ENCODE data around the gene ZNF189.

ZNF189 gene

GRCh38 chr9:101445353-101446029 lies 46.8 kb downstream of the ZNF189 start:
- no peak for ATAC-seq (ENCODE audit: insufficient read depth, low read depth)
- H3K27ac ChIP-seq (ENCODE audit: low read length): no peak overlapping the region
- no peaks in the 10 kb centered on the region for H3K9me3 ChIP-seq (ENCODE audit: insufficient read depth, low read length, severe bottlenecking)
- H3K4me3 ChIP-seq (ENCODE audit: low read depth in 1 of 2, low read length in 2 of 2): no peak overlapping the region
- TF ChIP-seq EZH2 (IDR thresholded peaks at IDR 0.05; ENCODE audit: borderline replicate concordance, low read depth, low read length, severe bottlenecking) (no peak), CTCF (IDR thresholded peaks at IDR 0.05; ENCODE audit: borderline replicate concordance, extremely low read depth, low read length, poor library complexity, severe bottlenecking) (no peak)
- H4K20me1 ChIP-seq (ENCODE audit: insufficient read depth, low read length): no peaks in the 10 kb centered on the region
- no peaks in the 10 kb centered on the region for H3K4me1 ChIP-seq (ENCODE audit: insufficient read depth, low read length)
- no peak overlapping the region for H2AFZ ChIP-seq (ENCODE audit: low read depth, low read length)
- DNase-seq: no peak
- no peaks in the 10 kb centered on the region for H3K27me3 ChIP-seq (ENCODE audit: insufficient read depth, low read length, poor library complexity)
- no peaks in the 10 kb centered on the region for H3K79me2 ChIP-seq (ENCODE audit: insufficient read depth, low read length)
- no peaks in the 10 kb centered on the region for H3K36me3 ChIP-seq (ENCODE audit: insufficient read depth, low read length)
- H3K9ac ChIP-seq (ENCODE audit: low read depth, low read length): no peak overlapping the region
- peak overlapping the region; percentile 38; the same call in 1 of the 2 replicates for H3K4me2 ChIP-seq (ENCODE audit: insufficient read depth, low read length)

GRCh38 chr9:101446732-101447131 lies 48.1 kb downstream of the ZNF189 start:
- no peaks in the 10 kb centered on the region for H3K9me3 ChIP-seq (ENCODE audit: insufficient read depth, low read length, severe bottlenecking)
- H4K20me1 ChIP-seq (ENCODE audit: insufficient read depth, low read length): no peaks in the 10 kb centered on the region
- H2AFZ ChIP-seq (ENCODE audit: low read depth, low read length): no peak overlapping the region
- no peak for TF ChIP-seq CTCF (IDR thresholded peaks at IDR 0.05; ENCODE audit: borderline replicate concordance, extremely low read depth, low read length, poor library complexity, severe bottlenecking)
- TF ChIP-seq EZH2 (IDR thresholded peaks at IDR 0.05; ENCODE audit: borderline replicate concordance, low read depth, low read length, severe bottlenecking): no peak
- no peak overlapping the region for H3K4me2 ChIP-seq (ENCODE audit: insufficient read depth, low read length)
- H3K27ac ChIP-seq (ENCODE audit: low read length): no peak overlapping the region
- H3K4me3 ChIP-seq (ENCODE audit: low read depth in 1 of 2, low read length in 2 of 2): no peak overlapping the region
- no peaks in the 10 kb centered on the region for H3K79me2 ChIP-seq (ENCODE audit: insufficient read depth, low read length)
- H3K27me3 ChIP-seq (ENCODE audit: insufficient read depth, low read length, poor library complexity): no peaks in the 10 kb centered on the region
- H3K36me3 ChIP-seq (ENCODE audit: insufficient read depth, low read length): no peaks in the 10 kb centered on the region
- H3K9ac ChIP-seq (ENCODE audit: low read depth, low read length): no peak overlapping the region
- DNase-seq (no peak), ATAC-seq (ENCODE audit: insufficient read depth, low read depth) (no peak)
- H3K4me1 ChIP-seq (ENCODE audit: insufficient read depth, low read length): no peaks in the 10 kb centered on the region

- DNase-seq (no peak), ATAC-seq (ENCODE audit: insufficient read depth, low read depth) (no peak)
- H3K27me3 ChIP-seq (ENCODE audit: insufficient read depth, low read length, poor library complexity): no peaks in the 10 kb centered on the region
- H3K79me2 ChIP-seq (ENCODE audit: insufficient read depth, low read length): no peaks in the 10 kb centered on the region
- H3K9ac ChIP-seq (ENCODE audit: low read depth, low read length): no peak overlapping the region
- no peaks in the 10 kb centered on the region for H3K4me1 ChIP-seq (ENCODE audit: insufficient read depth, low read length)
- H3K9me3 ChIP-seq (ENCODE audit: insufficient read depth, low read length, severe bottlenecking): no peaks in the 10 kb centered on the region
- no peak overlapping the region for H3K4me3 ChIP-seq (ENCODE audit: low read depth in 1 of 2, low read length in 2 of 2)
- no peak overlapping the region for H2AFZ ChIP-seq (ENCODE audit: low read depth, low read length)
- TF ChIP-seq EZH2 (IDR thresholded peaks at IDR 0.05; ENCODE audit: borderline replicate concordance, low read depth, low read length, severe bottlenecking) (no peak), CTCF (IDR thresholded peaks at IDR 0.05; ENCODE audit: borderline replicate concordance, extremely low read depth, low read length, poor library complexity, severe bottlenecking) (no peak)
- H3K27ac ChIP-seq (ENCODE audit: low read length): no peak overlapping the region
- no peak overlapping the region for H3K4me2 ChIP-seq (ENCODE audit: insufficient read depth, low read length)
- H3K36me3 ChIP-seq (ENCODE audit: insufficient read depth, low read length): no peaks in the 10 kb centered on the region
- no peaks in the 10 kb centered on the region for H4K20me1 ChIP-seq (ENCODE audit: insufficient read depth, low read length)
Measured at GRCh38 chr9:101448680-101449070, 50.0 kb downstream of the ZNF189 start.
